KMS-11 (cell line): ENCODE data around the gene SLC22A17.

Experiments
- H2AFZ ChIP-seq: fragments of 200-600 bp; sonication (generic); 2 replicates; pipeline ENCODE4 v1.6.1; 2016; ENCODE audit warnings: antibody characterized with exemption, mixed run types, low read depth
- H3K27ac ChIP-seq: fragments of 200-600 bp; sonication (generic); 2 replicates; pipeline ENCODE4 v1.6.1; 2016; ENCODE audit warnings: mild to moderate bottlenecking, mixed run types
- H3K27me3 ChIP-seq: fragments of 200-600 bp; sonication (generic); 2 replicates; pipeline ENCODE4 v1.6.1; 2017; ENCODE audit warnings: mild to moderate bottlenecking, low read depth, mixed run types, moderate library complexity; ENCODE audit not compliant: insufficient read depth
- H3K36me3 ChIP-seq: fragments of 200-600 bp; sonication (generic); 2 replicates; pipeline ENCODE4 v1.6.1; 2017; ENCODE audit warnings: mild to moderate bottlenecking, mixed run types; ENCODE audit not compliant: insufficient read depth
- H3K4me1 ChIP-seq: fragments of 200-600 bp; sonication (generic); 2 replicates; pipeline ENCODE4 v1.6.1; 2016; ENCODE audit warnings: mild to moderate bottlenecking, low read depth, mixed run types; ENCODE audit not compliant: poor library complexity, severe bottlenecking
- H3K4me2 ChIP-seq: fragments of 200-600 bp; sonication (generic); 2 replicates; pipeline ENCODE4 v1.7.0; 2016; ENCODE audit warnings: mild to moderate bottlenecking, mixed run types
- H3K4me3 ChIP-seq: fragments of 200-600 bp; sonication (generic); IDR thresholded peaks from 2 replicates; pipeline ENCODE4 v1.6.1; 2017; ENCODE audit warnings: low read depth, low read length, mixed read lengths; ENCODE audit not compliant: insufficient read depth
- H3K79me2 ChIP-seq: fragments of 200-600 bp; sonication (generic); 2 replicates; pipeline ENCODE4 v1.6.1; 2016; ENCODE audit warnings: low read depth, mixed run types; ENCODE audit not compliant: insufficient read depth
- H3K9ac ChIP-seq: fragments of 200-600 bp; sonication (generic); 2 replicates; pipeline ENCODE4 v1.6.1; 2016; ENCODE audit warnings: mild to moderate bottlenecking, mixed run types
- H4K20me1 ChIP-seq: fragments of 200-600 bp; sonication (generic); 2 replicates; pipeline ENCODE4 v1.6.1; 2016; ENCODE audit warnings: mild to moderate bottlenecking, mixed run types; ENCODE audit not compliant: insufficient read depth
- TF ChIP-seq, protein P1 (sequence below): fragments of 200-600 bp; sonication (generic); conservative IDR thresholded peaks from 2 replicates; pipeline ENCODE4 v1.6.1; 2017; ENCODE audit warnings: low read depth, mild to moderate bottlenecking, antibody characterized with exemption, low read length, moderate library complexity, mixed read lengths

Gene SLC22A17

DNA sequence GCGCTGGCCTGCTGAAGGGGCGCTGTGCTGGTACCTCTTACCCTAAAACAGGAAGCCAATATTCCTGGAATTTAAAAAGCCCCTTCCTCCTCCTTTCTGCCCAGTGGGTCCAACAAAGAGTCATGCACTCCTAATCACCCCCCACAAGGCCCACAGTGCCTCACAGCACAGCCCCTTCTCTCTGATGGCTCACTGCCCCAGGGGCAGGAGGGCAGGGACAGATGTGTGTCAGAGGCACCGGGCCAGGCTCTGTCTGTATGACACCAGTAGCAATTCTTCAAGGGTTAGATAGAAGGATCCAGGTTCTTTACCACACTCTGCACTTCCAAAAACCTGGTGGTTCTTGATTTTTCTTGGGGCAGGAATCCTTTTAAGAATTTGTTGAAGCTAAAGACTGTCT is 46.4 kb upstream of the SLC22A17 start:
- Histone ChIP-seq H3K9ac (no peak overlapping the region), H2AFZ (no peak overlapping the region), H3K79me2 (no peaks in the 10 kb centered on the region), H3K4me3 (no peak overlapping the region), H3K27me3 (peaks cover 8% of the 10 kb centered on the region), H3K36me3 (no peaks in the 10 kb centered on the region), H3K4me1 (no peaks in the 10 kb centered on the region), H3K27ac (no peak overlapping the region), H4K20me1 (no peaks in the 10 kb centered on the region), H3K4me2 (no peak overlapping the region)
- TF ChIP-seq, protein P1, sequence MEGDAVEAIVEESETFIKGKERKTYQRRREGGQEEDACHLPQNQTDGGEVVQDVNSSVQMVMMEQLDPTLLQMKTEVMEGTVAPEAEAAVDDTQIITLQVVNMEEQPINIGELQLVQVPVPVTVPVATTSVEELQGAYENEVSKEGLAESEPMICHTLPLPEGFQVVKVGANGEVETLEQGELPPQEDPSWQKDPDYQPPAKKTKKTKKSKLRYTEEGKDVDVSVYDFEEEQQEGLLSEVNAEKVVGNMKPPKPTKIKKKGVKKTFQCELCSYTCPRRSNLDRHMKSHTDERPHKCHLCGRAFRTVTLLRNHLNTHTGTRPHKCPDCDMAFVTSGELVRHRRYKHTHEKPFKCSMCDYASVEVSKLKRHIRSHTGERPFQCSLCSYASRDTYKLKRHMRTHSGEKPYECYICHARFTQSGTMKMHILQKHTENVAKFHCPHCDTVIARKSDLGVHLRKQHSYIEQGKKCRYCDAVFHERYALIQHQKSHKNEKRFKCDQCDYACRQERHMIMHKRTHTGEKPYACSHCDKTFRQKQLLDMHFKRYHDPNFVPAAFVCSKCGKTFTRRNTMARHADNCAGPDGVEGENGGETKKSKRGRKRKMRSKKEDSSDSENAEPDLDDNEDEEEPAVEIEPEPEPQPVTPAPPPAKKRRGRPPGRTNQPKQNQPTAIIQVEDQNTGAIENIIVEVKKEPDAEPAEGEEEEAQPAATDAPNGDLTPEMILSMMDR: no peak

DNA sequence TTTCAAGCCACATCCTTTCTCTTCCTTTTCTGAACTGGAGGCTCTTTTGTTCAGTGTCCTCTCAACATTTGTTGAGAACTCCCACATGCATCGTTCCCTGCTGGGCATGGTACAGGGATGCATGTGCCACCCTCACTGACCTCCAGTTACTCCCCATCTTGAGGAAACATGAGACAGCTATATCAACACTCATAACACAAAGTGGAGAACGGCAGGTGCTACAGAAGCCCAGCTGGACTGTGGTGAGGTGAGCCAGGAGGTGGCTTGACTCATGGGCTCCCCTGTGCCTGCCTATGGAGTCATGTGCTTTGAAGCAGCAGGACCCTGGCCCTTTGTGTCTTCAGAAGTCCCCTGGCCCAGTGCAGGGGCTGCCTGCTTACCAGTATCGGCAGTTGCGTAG is 45.7 kb upstream of the SLC22A17 start:
- H3K27me3 ChIP-seq: peaks cover 2% of the 10 kb centered on the region
- no peaks in the 10 kb centered on the region for H3K4me1 ChIP-seq
- H3K4me2 ChIP-seq: no peak overlapping the region
- TF ChIP-seq, protein P1: no peak
- no peaks in the 10 kb centered on the region for H4K20me1 ChIP-seq
- H3K79me2 ChIP-seq: no peaks in the 10 kb centered on the region
- H3K9ac ChIP-seq: no peak overlapping the region
- H3K27ac ChIP-seq: no peak overlapping the region
- H2AFZ ChIP-seq: no peak overlapping the region
- no peak overlapping the region for H3K4me3 ChIP-seq
- no peaks in the 10 kb centered on the region for H3K36me3 ChIP-seq

DNA sequence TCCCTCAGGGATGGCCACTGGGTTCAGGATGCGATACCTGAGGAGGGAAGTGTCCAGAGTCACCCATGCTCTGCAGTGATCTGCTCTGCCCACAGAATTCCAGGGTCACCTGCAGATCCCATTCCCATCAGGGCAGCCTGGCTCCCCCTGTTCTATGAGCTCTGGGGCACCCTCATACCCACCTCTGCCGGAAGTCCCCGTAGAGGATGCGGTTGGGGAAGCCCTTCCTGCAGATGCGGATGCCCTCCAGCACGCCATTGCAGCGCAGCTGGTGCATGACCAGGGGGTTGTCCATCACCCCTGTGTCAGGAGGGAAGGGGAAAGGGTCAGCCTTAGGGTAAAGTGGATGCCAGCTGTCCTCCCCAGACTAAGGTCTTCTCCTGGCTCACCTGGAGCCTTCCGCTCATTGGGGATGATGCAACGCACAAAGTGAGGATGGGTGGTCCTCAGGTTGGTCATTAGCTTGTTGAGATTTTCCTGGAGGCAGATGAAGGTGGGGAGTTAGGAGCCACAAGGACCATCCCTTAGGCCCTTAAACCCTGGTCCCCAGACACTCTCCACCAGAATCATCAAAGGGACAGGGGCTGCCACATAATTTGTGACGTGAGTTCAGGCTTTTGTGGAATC is 44.2 kb upstream of the SLC22A17 start:
- Histone ChIP-seq H3K4me2 (no peak overlapping the region), H3K79me2 (no peaks in the 10 kb centered on the region), H3K27me3 (peaks cover 1% of the 10 kb centered on the region), H4K20me1 (no peaks in the 10 kb centered on the region), H2AFZ (no peak overlapping the region), H3K27ac (no peak overlapping the region), H3K36me3 (no peaks in the 10 kb centered on the region), H3K9ac (no peak overlapping the region), H3K4me1 (no peaks in the 10 kb centered on the region), H3K4me3 (no peak overlapping the region)
- TF ChIP-seq, protein P1: no peak

DNA sequence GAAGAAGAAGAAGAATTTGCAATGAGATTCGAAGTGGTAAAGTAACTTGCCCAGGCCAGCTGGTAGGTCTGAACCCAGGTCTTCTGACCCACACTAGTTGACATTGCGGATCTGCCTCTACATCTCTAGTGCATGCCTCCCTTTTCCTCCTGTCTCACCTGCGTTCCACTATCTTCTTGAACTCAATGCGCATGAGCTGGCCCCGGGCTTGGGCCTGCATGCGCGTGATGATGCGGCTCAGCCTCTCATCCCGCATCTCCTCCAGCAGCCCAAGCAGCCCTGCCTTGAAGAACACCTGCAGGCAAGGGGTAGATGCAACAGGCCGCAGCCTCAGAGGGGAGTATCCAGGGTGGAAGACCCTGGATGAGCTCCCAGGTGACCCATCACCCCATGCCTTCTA is 43.4 kb upstream of the SLC22A17 start:
- Histone ChIP-seq H3K36me3 (no peaks in the 10 kb centered on the region), H3K9ac (no peak overlapping the region), H2AFZ (no peak overlapping the region), H3K27me3 (peaks cover 8% of the 10 kb centered on the region), H3K4me3 (no peak overlapping the region), H3K27ac (no peak overlapping the region), H3K4me1 (no peaks in the 10 kb centered on the region), H4K20me1 (no peaks in the 10 kb centered on the region), H3K79me2 (no peaks in the 10 kb centered on the region), H3K4me2 (no peak overlapping the region)
- TF ChIP-seq, protein P1: no peak
